ENCODE data around the gene KLHL3.

GRCh38 chr5:137609127-137609526, 126.8 kb downstream of the KLHL3 start:
- TF ChIP-seq EZH2 (IDR thresholded peaks at IDR 0.05; ENCODE audit: insufficient read depth, low read length) (no peak), CTCF (IDR thresholded peaks at IDR 0.05; ENCODE audit: insufficient read depth, low read depth, low read length) (no peak)

Measured in astrocyte (in vitro differentiated cells and primary cell).